Esophagus squamous epithelium (tissue), 4 donors: Measurements from ENCODE around the gene OIT3.

ENCODE experiments used
- CTCF ChIP-seq, 6 experiments: fragments of 450-650 bp in 4 of 6; fragments of 200-600 bp in 2 of 6; sonication (generic) in 2 of 6; IDR thresholded peaks; one replicate each; pipeline ENCODE4 v1.5.1; 2016 to 2019; ENCODE audit warnings: antibody characterized with exemption in 6 of 6, mild to moderate bottlenecking in 4 of 6, moderate library complexity in 4 of 6
- POLR2A ChIP-seq, 4 donors: fragments of 450-650 bp; IDR thresholded peaks; one replicate each; pipeline ENCODE4 v1.6.1; 2017; ENCODE audit warnings: antibody characterized with exemption in 4 of 4, mild to moderate bottlenecking in 4 of 4, moderate library complexity in 3 of 4

GRCh38 chr10:72886621-72887020 is 6.9 kb upstream of the OIT3 start:
- TF ChIP-seq CTCF (IDR thresholded peaks at IDR 0.05) (no peak), POLR2A (IDR thresholded peaks at IDR 0.05) (no peak)
